HEK293T (cell line): Measurements from ENCODE around the gene NT5M.

Experiments
- ARNT ChIP-seq: fragments of 450-650 bp; IDR thresholded peaks from 2 replicates; pipeline ENCODE4 v1.6.1; 2017; ENCODE audit warnings: mild to moderate bottlenecking
- FOXA1 ChIP-seq: fragments of 450-650 bp; IDR thresholded peaks from 2 replicates; pipeline ENCODE4 v1.6.1; 2016; ENCODE audit warnings: mild to moderate bottlenecking
- FOXM1 ChIP-seq: fragments of 450-650 bp; IDR thresholded peaks from 2 replicates; pipeline ENCODE4 v1.6.1; 2017; ENCODE audit warnings: mild to moderate bottlenecking, borderline replicate concordance
- HDGF ChIP-seq: fragments of 450-650 bp; IDR thresholded peaks from 2 replicates; pipeline ENCODE4 v1.6.1; 2017; ENCODE audit warnings: antibody characterized with exemption, borderline replicate concordance
- L3MBTL2 ChIP-seq: fragments of 450-650 bp; conservative IDR thresholded peaks from 2 replicates; pipeline ENCODE4 v1.6.1; 2016; ENCODE audit warnings: mild to moderate bottlenecking
- NFRKB ChIP-seq: fragments of 450-650 bp; IDR thresholded peaks from 2 replicates; pipeline ENCODE4 v1.6.1; 2016; ENCODE audit warnings: mild to moderate bottlenecking, moderate library complexity
- SP1 ChIP-seq: fragments of 450-650 bp; IDR thresholded peaks from 2 replicates; pipeline ENCODE4 v1.6.1; 2017
- SUZ12 ChIP-seq: fragments of 450-650 bp; IDR thresholded peaks from 2 replicates; pipeline ENCODE4 v1.6.1; 2016; ENCODE audit warnings: mild to moderate bottlenecking
- TARDBP ChIP-seq: fragments of 450-650 bp; IDR thresholded peaks from 2 replicates; pipeline ENCODE4 v1.6.1; 2016

DNA sequence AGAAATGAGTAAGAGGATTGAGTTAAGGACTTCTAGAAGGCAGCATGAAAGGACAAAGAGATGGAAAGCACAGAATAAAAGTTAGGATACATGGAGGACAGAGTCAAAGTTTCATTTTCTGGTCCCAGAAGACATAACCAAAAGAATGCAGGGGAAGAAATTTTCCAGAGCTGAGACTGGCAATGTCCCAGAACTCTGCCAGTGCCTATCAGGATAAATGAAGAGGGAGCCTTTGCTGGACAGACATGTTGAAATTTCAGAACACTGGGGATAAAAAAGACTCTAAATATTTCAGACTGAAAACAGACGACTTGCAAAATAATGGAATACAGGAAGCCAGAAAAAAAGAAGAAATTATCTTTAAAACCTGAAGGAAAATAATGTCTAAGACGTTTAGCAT is 55.7 kb downstream of the NT5M start:
- TF ChIP-seq SP1 (no peak), FOXA1 (no peak), SUZ12 (no peak), FOXM1 (no peak), HDGF (no peak), NFRKB (no peak), TARDBP (no peak), ARNT (no peak), L3MBTL2 (no peak)
